ENCODE results near the gene ZNF326.
A peak's percentile ranks its signal among the peaks of the same experiment; 100 is the strongest.

The ZNF326 gene

GRCh38 chr1:89951766-89952604 lies 42.9 kb upstream of the ZNF326 start:
- TF ChIP-seq, protein P1, sequence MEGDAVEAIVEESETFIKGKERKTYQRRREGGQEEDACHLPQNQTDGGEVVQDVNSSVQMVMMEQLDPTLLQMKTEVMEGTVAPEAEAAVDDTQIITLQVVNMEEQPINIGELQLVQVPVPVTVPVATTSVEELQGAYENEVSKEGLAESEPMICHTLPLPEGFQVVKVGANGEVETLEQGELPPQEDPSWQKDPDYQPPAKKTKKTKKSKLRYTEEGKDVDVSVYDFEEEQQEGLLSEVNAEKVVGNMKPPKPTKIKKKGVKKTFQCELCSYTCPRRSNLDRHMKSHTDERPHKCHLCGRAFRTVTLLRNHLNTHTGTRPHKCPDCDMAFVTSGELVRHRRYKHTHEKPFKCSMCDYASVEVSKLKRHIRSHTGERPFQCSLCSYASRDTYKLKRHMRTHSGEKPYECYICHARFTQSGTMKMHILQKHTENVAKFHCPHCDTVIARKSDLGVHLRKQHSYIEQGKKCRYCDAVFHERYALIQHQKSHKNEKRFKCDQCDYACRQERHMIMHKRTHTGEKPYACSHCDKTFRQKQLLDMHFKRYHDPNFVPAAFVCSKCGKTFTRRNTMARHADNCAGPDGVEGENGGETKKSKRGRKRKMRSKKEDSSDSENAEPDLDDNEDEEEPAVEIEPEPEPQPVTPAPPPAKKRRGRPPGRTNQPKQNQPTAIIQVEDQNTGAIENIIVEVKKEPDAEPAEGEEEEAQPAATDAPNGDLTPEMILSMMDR (IDR thresholded peaks at IDR 0.05; ENCODE audit: low read depth, low read length, missing control alignments): no peak
- no peak for DNase-seq (ENCODE audit: extremely low read depth, low read depth)
- no peak overlapping the region for H3K4me3 ChIP-seq (replicated peaks; ENCODE audit: low read depth, low read length)

DNA sequence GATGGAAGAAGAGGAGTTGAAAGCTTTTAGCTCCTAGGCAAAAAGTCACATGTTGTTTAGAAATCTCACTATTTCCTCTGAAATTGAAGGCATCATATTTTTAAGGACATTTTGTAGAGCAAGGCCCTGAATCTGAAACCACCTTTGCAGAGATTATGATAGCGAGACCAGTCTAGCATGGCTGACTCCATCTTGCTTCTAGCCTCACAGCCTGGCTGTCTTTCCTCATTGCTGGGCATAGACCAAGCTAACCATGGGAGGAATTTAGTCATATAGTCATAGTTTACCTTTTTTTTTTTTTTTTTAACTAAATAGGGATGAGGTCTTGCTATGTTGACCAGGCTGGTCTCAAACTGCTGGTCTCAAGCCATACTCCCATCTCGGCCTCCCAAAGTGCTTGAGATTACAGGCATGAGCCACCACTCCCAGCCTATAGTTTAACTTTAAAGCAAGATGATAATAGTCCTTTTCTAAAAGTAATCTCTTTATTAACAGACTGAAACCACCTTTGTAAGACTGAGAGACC lies 42.2 kb upstream of the ZNF326 start:
- TF ChIP-seq, protein P1 (IDR thresholded peaks at IDR 0.05; ENCODE audit: low read depth, low read length, missing control alignments): no peak
- H3K4me3 ChIP-seq (replicated peaks; ENCODE audit: low read depth, low read length): no peak overlapping the region
- no peak for DNase-seq (ENCODE audit: extremely low read depth, low read depth)

- no peak overlapping the region for H3K4me3 ChIP-seq (replicated peaks; ENCODE audit: low read depth, low read length)
- TF ChIP-seq, protein P1 (IDR thresholded peaks at IDR 0.05; ENCODE audit: low read depth, low read length, missing control alignments): peak; percentile 21
- DNase-seq (ENCODE audit: extremely low read depth, low read depth): peak; percentile 68
These were observed 41.7 kb upstream of the ZNF326 start for GRCh38 chr1:89953131-89953626.

DNA sequence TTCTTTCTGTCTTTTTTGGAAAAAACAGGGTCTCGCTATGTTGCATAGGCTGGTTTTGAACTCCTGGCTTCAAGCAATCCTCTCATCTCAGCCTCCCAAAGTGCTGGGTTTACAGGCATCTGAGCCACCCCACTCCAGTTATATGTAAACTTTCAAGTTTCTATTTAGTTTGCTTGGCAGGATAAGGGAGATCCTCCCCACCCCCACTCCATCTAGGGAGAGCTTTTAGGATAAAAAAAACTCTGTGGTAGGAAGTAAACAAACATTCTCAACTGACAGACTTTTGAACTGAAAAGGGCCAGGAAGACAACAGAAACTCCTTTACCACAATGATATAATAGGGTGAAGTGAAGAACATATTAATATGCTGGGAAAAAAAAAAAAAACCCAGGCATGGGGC lies 41.0 kb upstream of the ZNF326 start:
- TF ChIP-seq, protein P1 (IDR thresholded peaks at IDR 0.05; ENCODE audit: low read depth, low read length, missing control alignments): no peak
- H3K4me3 ChIP-seq (replicated peaks; ENCODE audit: low read depth, low read length): no peak overlapping the region
- no peak for DNase-seq (ENCODE audit: extremely low read depth, low read depth)

- TF ChIP-seq, protein P1 (IDR thresholded peaks at IDR 0.05; ENCODE audit: low read depth, low read length, missing control alignments): no peak
- no peak overlapping the region for H3K4me3 ChIP-seq (replicated peaks; ENCODE audit: low read depth, low read length)
- DNase-seq (ENCODE audit: extremely low read depth, low read depth): no peak
These were observed 40.5 kb upstream of the ZNF326 start for GRCh38 chr1:89954401-89954800.

DNA sequence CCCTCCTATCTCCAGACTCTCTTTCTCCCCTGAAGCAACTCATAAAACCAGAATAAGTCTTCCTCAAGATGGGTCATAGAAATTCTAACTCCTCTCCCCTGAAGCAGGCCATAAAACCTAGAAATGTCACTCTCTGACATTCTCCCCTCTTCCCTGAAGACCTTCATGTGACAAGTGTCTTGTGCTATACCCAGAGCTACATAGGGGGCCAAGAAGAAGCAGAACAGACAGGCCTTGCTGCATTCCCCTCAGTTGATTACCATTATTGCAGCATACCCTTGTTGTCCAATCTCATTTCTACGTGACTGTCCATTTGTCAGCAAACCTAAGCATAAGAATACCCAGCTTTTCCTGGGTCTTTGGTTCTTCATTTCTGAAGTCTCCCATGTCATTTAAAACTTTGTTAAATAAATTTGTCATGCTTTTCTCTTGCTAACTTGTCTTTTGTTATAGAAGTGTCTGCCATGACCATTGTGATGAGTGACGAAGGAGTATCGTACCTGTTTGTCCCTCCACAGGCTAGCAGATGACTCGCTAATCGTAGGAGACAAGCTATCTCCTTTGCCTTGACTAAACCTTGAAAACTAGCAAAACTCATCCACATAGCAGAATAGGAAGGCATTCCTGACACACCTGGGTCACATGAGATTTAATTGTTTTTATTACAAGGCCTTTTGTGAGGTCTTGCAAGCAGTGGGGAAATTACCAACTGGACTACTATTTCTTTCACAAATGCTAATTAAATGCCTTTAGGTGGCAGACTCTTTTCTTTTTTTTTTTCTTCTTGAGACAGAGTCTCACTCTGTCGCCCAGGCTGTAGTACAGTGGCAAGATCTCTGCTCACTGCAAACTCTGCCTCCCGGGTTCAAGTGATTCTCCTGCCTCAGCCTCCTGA lies 39.4 kb upstream of the ZNF326 start:
- no peak overlapping the region for H3K4me3 ChIP-seq (replicated peaks; ENCODE audit: low read depth, low read length)
- TF ChIP-seq, protein P1 (IDR thresholded peaks at IDR 0.05; ENCODE audit: low read depth, low read length, missing control alignments): no peak
- no peak for DNase-seq (ENCODE audit: extremely low read depth, low read depth)
